ENCODE results near the gene CSH2.

Gene CSH2

GRCh38 chr17:63834431-63835166 lies 38.9 kb downstream of the CSH2 start:
- peak; percentile 85 for DNase-seq (ENCODE audit: low spot score)

- DNase-seq (ENCODE audit: low spot score) = no peak
These were observed 39.6 kb downstream of the CSH2 start for GRCh38 chr17:63833741-63834373.

- no peak for DNase-seq (ENCODE audit: low spot score)
These were observed 40.3 kb downstream of the CSH2 start for GRCh38 chr17:63833026-63833740.

GRCh38 chr17:63832455-63832854 lies 41.0 kb downstream of the CSH2 start:
- DNase-seq (ENCODE audit: low spot score) = no peak

GRCh38 chr17:63832014-63832413 lies 41.5 kb downstream of the CSH2 start:
- DNase-seq (ENCODE audit: low spot score) = no peak

- no peak for DNase-seq (ENCODE audit: low spot score)
These were observed 42.0 kb downstream of the CSH2 start for GRCh38 chr17:63831505-63831904.

GRCh38 chr17:63830904-63831491 lies 42.5 kb downstream of the CSH2 start:
- no peak for DNase-seq (ENCODE audit: low spot score)

- no peak for DNase-seq (ENCODE audit: low spot score)
These were observed 43.2 kb downstream of the CSH2 start for GRCh38 chr17:63830278-63830677.

- DNase-seq (ENCODE audit: low spot score) = no peak
These were observed 44.5 kb downstream of the CSH2 start for GRCh38 chr17:63828936-63829335.

GRCh38 chr17:63827801-63828221 lies 45.7 kb downstream of the CSH2 start:
- no peak for DNase-seq (ENCODE audit: low spot score)

GRCh38 chr17:63827002-63827800 lies 46.3 kb downstream of the CSH2 start, which contains the start of the genes FTSJ3 and PSMC5:
FTSJ3 (minus strand) TSS chr17:63827663; CDS start chr17:63826902, 761 bp downstream.
PSMC5 (plus strand) TSS chr17:63827431; CDS start chr17:63827491, 60 bp downstream.
- peak; percentile 98 for DNase-seq (ENCODE audit: low spot score)

GRCh38 chr17:63826468-63827001 lies 46.9 kb downstream of the CSH2 start:
- no peak for DNase-seq (ENCODE audit: low spot score)

GRCh38 chr17:63824362-63824761 lies 49.1 kb downstream of the CSH2 start:
- DNase-seq (ENCODE audit: low spot score) = no peak

- no peak for DNase-seq (ENCODE audit: low spot score)
These were observed 49.7 kb downstream of the CSH2 start for GRCh38 chr17:63823659-63824331.

- DNase-seq (ENCODE audit: low spot score) = no peak
These were observed 50.9 kb downstream of the CSH2 start for GRCh38 chr17:63822537-63822936.
